ENCODE measurements around the gene HTD2.
A peak's percentile ranks its signal among the peaks of the same experiment; 100 is the strongest.

Gene HTD2

GRCh38 chr3:58296269-58296668, 10.1 kb upstream of the HTD2 start:
- H3K4me3 ChIP-seq (ENCODE audit: low read depth in 1 of 2, low read length in 2 of 2): no peak overlapping the region
- H3K9me3 ChIP-seq (ENCODE audit: control insufficient read depth in 1 of 2, low read length in 2 of 2): no peaks in the 10 kb centered on the region

GRCh38 chr3:58296843-58297242, 9.5 kb upstream of the HTD2 start:
- Histone ChIP-seq H3K27me3 (ENCODE audit: low read depth, low read length) (no peaks in the 10 kb centered on the region), H3K27ac (ENCODE audit: low read length) (no peak overlapping the region), H3K4me3 (ENCODE audit: low read depth in 1 of 2, low read length in 2 of 2) (no peak overlapping the region), H3K4me1 (ENCODE audit: control insufficient read depth in 1 of 2, insufficient read depth in 2 of 2, low read length in 2 of 2) (no peaks in the 10 kb centered on the region), H3K9me3 (ENCODE audit: control insufficient read depth in 1 of 2, low read length in 2 of 2) (no peaks in the 10 kb centered on the region), H3K36me3 (ENCODE audit: control insufficient read depth in 1 of 2, insufficient read depth in 2 of 2, low read length in 2 of 2) (no peaks in the 10 kb centered on the region)

More at GRCh38 chr3:58296269-58296668, 10.1 kb upstream of the HTD2 start:
- Histone ChIP-seq H3K27ac (ENCODE audit: low read length) (no peak overlapping the region), H3K36me3 (ENCODE audit: control insufficient read depth in 1 of 2, insufficient read depth in 2 of 2, low read length in 2 of 2) (no peaks in the 10 kb centered on the region), H3K4me1 (ENCODE audit: control insufficient read depth in 1 of 2, insufficient read depth in 2 of 2, low read length in 2 of 2) (no peaks in the 10 kb centered on the region), H3K27me3 (ENCODE audit: low read depth, low read length) (no peaks in the 10 kb centered on the region)

- Histone ChIP-seq H3K27ac (ENCODE audit: low read length) (no peak overlapping the region), H3K4me3 (ENCODE audit: low read depth in 1 of 2, low read length in 2 of 2) (no peak overlapping the region), H3K4me1 (ENCODE audit: control insufficient read depth in 1 of 2, insufficient read depth in 2 of 2, low read length in 2 of 2) (no peaks in the 10 kb centered on the region), H3K36me3 (ENCODE audit: control insufficient read depth in 1 of 2, insufficient read depth in 2 of 2, low read length in 2 of 2) (no peaks in the 10 kb centered on the region), H3K27me3 (ENCODE audit: low read depth, low read length) (no peaks in the 10 kb centered on the region), H3K9me3 (ENCODE audit: control insufficient read depth in 1 of 2, low read length in 2 of 2) (no peaks in the 10 kb centered on the region)
Observed at GRCh38 chr3:58298190-58298589, 8.1 kb upstream of the HTD2 start.

- no peaks in the 10 kb centered on the region for H3K27me3 ChIP-seq (ENCODE audit: low read depth, low read length)
- no peaks in the 10 kb centered on the region for H3K9me3 ChIP-seq (ENCODE audit: control insufficient read depth in 1 of 2, low read length in 2 of 2)
- H3K4me1 ChIP-seq (ENCODE audit: control insufficient read depth in 1 of 2, insufficient read depth in 2 of 2, low read length in 2 of 2): no peaks in the 10 kb centered on the region
- no peaks in the 10 kb centered on the region for H3K36me3 ChIP-seq (ENCODE audit: control insufficient read depth in 1 of 2, insufficient read depth in 2 of 2, low read length in 2 of 2)
- H3K27ac ChIP-seq (ENCODE audit: low read length): no peak overlapping the region
- no peak overlapping the region for H3K4me3 ChIP-seq (ENCODE audit: low read depth in 1 of 2, low read length in 2 of 2)
Observed at GRCh38 chr3:58299075-58299474, 7.2 kb upstream of the HTD2 start.

- no peaks in the 10 kb centered on the region for H3K27me3 ChIP-seq (ENCODE audit: low read depth, low read length)
- no peak overlapping the region for H3K4me3 ChIP-seq (ENCODE audit: low read depth in 1 of 2, low read length in 2 of 2)
- no peaks in the 10 kb centered on the region for H3K36me3 ChIP-seq (ENCODE audit: control insufficient read depth in 1 of 2, insufficient read depth in 2 of 2, low read length in 2 of 2)
- H3K4me1 ChIP-seq (ENCODE audit: control insufficient read depth in 1 of 2, insufficient read depth in 2 of 2, low read length in 2 of 2): no peaks in the 10 kb centered on the region
- no peaks in the 10 kb centered on the region for H3K9me3 ChIP-seq (ENCODE audit: control insufficient read depth in 1 of 2, low read length in 2 of 2)
- H3K27ac ChIP-seq (ENCODE audit: low read length): no peak overlapping the region
Observed at GRCh38 chr3:58299839-58300516, 6.3 kb upstream of the HTD2 start.

- Histone ChIP-seq H3K4me3 (ENCODE audit: low read depth in 1 of 2, low read length in 2 of 2) (peak overlapping the region; percentile 82 to 98), H3K4me1 (ENCODE audit: control insufficient read depth in 1 of 2, insufficient read depth in 2 of 2, low read length in 2 of 2) (peaks cover 14 to 30% of the 10 kb centered on the region in 2 donors), H3K9me3 (ENCODE audit: control insufficient read depth in 1 of 2, low read length in 2 of 2) (no peaks in the 10 kb centered on the region), H3K27me3 (ENCODE audit: low read depth, low read length) (no peaks in the 10 kb centered on the region), H3K36me3 (ENCODE audit: control insufficient read depth in 1 of 2, insufficient read depth in 2 of 2, low read length in 2 of 2) (peaks cover 5 to 24% of the 10 kb centered on the region in 2 donors), H3K27ac (ENCODE audit: low read length) (peak overlapping the region; percentile 33)
Observed at GRCh38 chr3:58307639-58308215, 1.4 kb downstream of the HTD2 start.

GRCh38 chr3:58308728-58309127, 2.4 kb downstream of the HTD2 start:
- Histone ChIP-seq H3K9me3 (ENCODE audit: control insufficient read depth in 1 of 2, low read length in 2 of 2) (no peaks in the 10 kb centered on the region), H3K27me3 (ENCODE audit: low read depth, low read length) (no peaks in the 10 kb centered on the region), H3K4me3 (ENCODE audit: low read depth in 1 of 2, low read length in 2 of 2) (peak overlapping the region; percentile 82 to 98), H3K4me1 (ENCODE audit: control insufficient read depth in 1 of 2, insufficient read depth in 2 of 2, low read length in 2 of 2) (peaks cover 14 to 30% of the 10 kb centered on the region in 2 donors), H3K36me3 (ENCODE audit: control insufficient read depth in 1 of 2, insufficient read depth in 2 of 2, low read length in 2 of 2) (peaks cover 11 to 32% of the 10 kb centered on the region in 2 donors), H3K27ac (ENCODE audit: low read length) (peak overlapping the region; percentile 32)

- Histone ChIP-seq H3K27me3 (ENCODE audit: low read depth, low read length) (no peaks in the 10 kb centered on the region), H3K4me3 (ENCODE audit: low read depth in 1 of 2, low read length in 2 of 2) (no peak overlapping the region), H3K9me3 (ENCODE audit: control insufficient read depth in 1 of 2, low read length in 2 of 2) (no peaks in the 10 kb centered on the region), H3K36me3 (ENCODE audit: control insufficient read depth in 1 of 2, insufficient read depth in 2 of 2, low read length in 2 of 2) (peaks cover 33 to 45% of the 10 kb centered on the region in 2 donors), H3K27ac (ENCODE audit: low read length) (no peak overlapping the region), H3K4me1 (ENCODE audit: control insufficient read depth in 1 of 2, insufficient read depth in 2 of 2, low read length in 2 of 2) (no peaks in the 10 kb centered on the region)
Observed at GRCh38 chr3:58317811-58318210, 11.5 kb downstream of the HTD2 start.

- peaks cover 17 to 25% of the 10 kb centered on the region in 2 donors for H3K36me3 ChIP-seq (ENCODE audit: control insufficient read depth in 1 of 2, insufficient read depth in 2 of 2, low read length in 2 of 2)
- peaks cover 0 to 4% of the 10 kb centered on the region in 2 donors for H3K4me1 ChIP-seq (ENCODE audit: control insufficient read depth in 1 of 2, insufficient read depth in 2 of 2, low read length in 2 of 2)
- H3K9me3 ChIP-seq (ENCODE audit: control insufficient read depth in 1 of 2, low read length in 2 of 2): no peaks in the 10 kb centered on the region
- no peak overlapping the region for H3K27ac ChIP-seq (ENCODE audit: low read length)
- H3K27me3 ChIP-seq (ENCODE audit: low read depth, low read length): no peaks in the 10 kb centered on the region
- no peak overlapping the region for H3K4me3 ChIP-seq (ENCODE audit: low read depth in 1 of 2, low read length in 2 of 2)
Observed at GRCh38 chr3:58321791-58322190, 15.5 kb downstream of the HTD2 start.

GRCh38 chr3:58322793-58323192, 16.5 kb downstream of the HTD2 start:
- Histone ChIP-seq H3K27ac (ENCODE audit: low read length) (no peak overlapping the region), H3K36me3 (ENCODE audit: control insufficient read depth in 1 of 2, insufficient read depth in 2 of 2, low read length in 2 of 2) (peaks cover 7 to 16% of the 10 kb centered on the region in 2 donors), H3K4me1 (ENCODE audit: control insufficient read depth in 1 of 2, insufficient read depth in 2 of 2, low read length in 2 of 2) (peaks cover 0 to 4% of the 10 kb centered on the region in 2 donors), H3K27me3 (ENCODE audit: low read depth, low read length) (no peaks in the 10 kb centered on the region), H3K4me3 (ENCODE audit: low read depth in 1 of 2, low read length in 2 of 2) (no peak overlapping the region), H3K9me3 (ENCODE audit: control insufficient read depth in 1 of 2, low read length in 2 of 2) (no peaks in the 10 kb centered on the region)

GRCh38 chr3:58323529-58324390, 17.4 kb downstream of the HTD2 start:
- Histone ChIP-seq H3K4me3 (ENCODE audit: low read depth in 1 of 2, low read length in 2 of 2) (no peak overlapping the region), H3K27ac (ENCODE audit: low read length) (no peak overlapping the region), H3K4me1 (ENCODE audit: control insufficient read depth in 1 of 2, insufficient read depth in 2 of 2, low read length in 2 of 2) (peaks cover 0 to 4% of the 10 kb centered on the region in 2 donors), H3K9me3 (ENCODE audit: control insufficient read depth in 1 of 2, low read length in 2 of 2) (no peaks in the 10 kb centered on the region), H3K27me3 (ENCODE audit: low read depth, low read length) (no peaks in the 10 kb centered on the region), H3K36me3 (ENCODE audit: control insufficient read depth in 1 of 2, insufficient read depth in 2 of 2, low read length in 2 of 2) (peaks cover 0 to 6% of the 10 kb centered on the region in 2 donors)
